KMS-11 (cell line): Measurements from ENCODE around the gene CFAP73.
A peak's percentile ranks its signal among the peaks of the same experiment; 100 is the strongest.

Experiments used
- H2AFZ ChIP-seq: fragments of 200-600 bp; sonication (generic); 2 replicates; pipeline ENCODE4 v1.6.1; 2016; ENCODE audit warnings: antibody characterized with exemption, mixed run types, low read depth
- H3K27ac ChIP-seq: fragments of 200-600 bp; sonication (generic); 2 replicates; pipeline ENCODE4 v1.6.1; 2016; ENCODE audit warnings: mild to moderate bottlenecking, mixed run types
- H3K27me3 ChIP-seq: fragments of 200-600 bp; sonication (generic); 2 replicates; pipeline ENCODE4 v1.6.1; 2017; ENCODE audit warnings: mild to moderate bottlenecking, low read depth, mixed run types, moderate library complexity; ENCODE audit not compliant: insufficient read depth
- H3K36me3 ChIP-seq: fragments of 200-600 bp; sonication (generic); 2 replicates; pipeline ENCODE4 v1.6.1; 2017; ENCODE audit warnings: mild to moderate bottlenecking, mixed run types; ENCODE audit not compliant: insufficient read depth
- H3K4me1 ChIP-seq: fragments of 200-600 bp; sonication (generic); 2 replicates; pipeline ENCODE4 v1.6.1; 2016; ENCODE audit warnings: mild to moderate bottlenecking, low read depth, mixed run types; ENCODE audit not compliant: poor library complexity, severe bottlenecking
- H3K4me2 ChIP-seq: fragments of 200-600 bp; sonication (generic); 2 replicates; pipeline ENCODE4 v1.7.0; 2016; ENCODE audit warnings: mild to moderate bottlenecking, mixed run types
- H3K4me3 ChIP-seq: fragments of 200-600 bp; sonication (generic); IDR thresholded peaks from 2 replicates; pipeline ENCODE4 v1.6.1; 2017; ENCODE audit warnings: low read depth, low read length, mixed read lengths; ENCODE audit not compliant: insufficient read depth
- H3K79me2 ChIP-seq: fragments of 200-600 bp; sonication (generic); 2 replicates; pipeline ENCODE4 v1.6.1; 2016; ENCODE audit warnings: low read depth, mixed run types; ENCODE audit not compliant: insufficient read depth
- H3K9ac ChIP-seq: fragments of 200-600 bp; sonication (generic); 2 replicates; pipeline ENCODE4 v1.6.1; 2016; ENCODE audit warnings: mild to moderate bottlenecking, mixed run types
- H4K20me1 ChIP-seq: fragments of 200-600 bp; sonication (generic); 2 replicates; pipeline ENCODE4 v1.6.1; 2016; ENCODE audit warnings: mild to moderate bottlenecking, mixed run types; ENCODE audit not compliant: insufficient read depth
- TF ChIP-seq, protein P1 (sequence below): fragments of 200-600 bp; sonication (generic); conservative IDR thresholded peaks from 2 replicates; pipeline ENCODE4 v1.6.1; 2017; ENCODE audit warnings: low read depth, mild to moderate bottlenecking, antibody characterized with exemption, low read length, moderate library complexity, mixed read lengths

CFAP73 gene

DNA sequence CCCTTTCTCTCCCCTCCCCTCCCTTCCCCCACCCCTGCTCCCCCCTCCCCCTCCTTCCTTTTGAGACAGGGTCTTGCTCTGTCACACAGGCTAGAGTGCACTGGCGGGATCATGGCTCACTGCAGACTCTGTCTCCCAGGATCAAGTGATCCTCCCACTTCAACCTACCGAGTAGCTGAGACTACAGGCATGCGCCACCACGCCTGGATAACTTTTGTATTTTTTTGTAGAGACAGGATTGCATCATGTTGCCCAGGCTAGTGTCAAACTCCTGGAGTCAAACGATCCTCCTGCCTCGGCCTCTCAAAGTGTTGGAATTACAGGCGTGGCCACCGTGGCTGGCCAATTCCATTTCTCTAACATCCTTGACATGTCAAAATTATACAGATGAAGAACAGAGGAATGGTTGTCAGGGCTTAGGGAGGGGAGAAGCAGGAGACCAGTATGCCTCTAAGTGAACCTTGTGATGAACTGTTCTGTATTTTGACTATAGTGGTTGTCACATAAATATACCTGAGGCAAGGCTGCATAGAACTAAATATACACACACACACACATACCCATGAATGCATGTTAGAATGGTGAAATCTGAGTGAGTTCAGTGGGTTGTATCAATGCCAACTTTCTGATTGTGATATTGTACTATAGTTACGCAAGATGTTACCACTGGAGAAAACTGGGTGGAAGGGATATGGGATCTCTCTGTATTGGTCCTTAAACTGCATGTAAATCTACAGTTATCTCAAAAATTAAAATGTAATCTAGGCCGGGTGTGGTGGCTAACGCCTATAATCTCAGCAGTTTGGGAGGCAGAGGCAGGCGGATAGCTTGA lies 3.6 kb upstream of the CFAP73 start:
- H3K4me3 ChIP-seq: no peak overlapping the region
- H4K20me1 ChIP-seq: no peaks in the 10 kb centered on the region
- H3K79me2 ChIP-seq: no peaks in the 10 kb centered on the region
- H3K9ac ChIP-seq: no peak overlapping the region
- no peaks in the 10 kb centered on the region for H3K4me1 ChIP-seq
- no peaks in the 10 kb centered on the region for H3K27me3 ChIP-seq
- TF ChIP-seq, protein P1, sequence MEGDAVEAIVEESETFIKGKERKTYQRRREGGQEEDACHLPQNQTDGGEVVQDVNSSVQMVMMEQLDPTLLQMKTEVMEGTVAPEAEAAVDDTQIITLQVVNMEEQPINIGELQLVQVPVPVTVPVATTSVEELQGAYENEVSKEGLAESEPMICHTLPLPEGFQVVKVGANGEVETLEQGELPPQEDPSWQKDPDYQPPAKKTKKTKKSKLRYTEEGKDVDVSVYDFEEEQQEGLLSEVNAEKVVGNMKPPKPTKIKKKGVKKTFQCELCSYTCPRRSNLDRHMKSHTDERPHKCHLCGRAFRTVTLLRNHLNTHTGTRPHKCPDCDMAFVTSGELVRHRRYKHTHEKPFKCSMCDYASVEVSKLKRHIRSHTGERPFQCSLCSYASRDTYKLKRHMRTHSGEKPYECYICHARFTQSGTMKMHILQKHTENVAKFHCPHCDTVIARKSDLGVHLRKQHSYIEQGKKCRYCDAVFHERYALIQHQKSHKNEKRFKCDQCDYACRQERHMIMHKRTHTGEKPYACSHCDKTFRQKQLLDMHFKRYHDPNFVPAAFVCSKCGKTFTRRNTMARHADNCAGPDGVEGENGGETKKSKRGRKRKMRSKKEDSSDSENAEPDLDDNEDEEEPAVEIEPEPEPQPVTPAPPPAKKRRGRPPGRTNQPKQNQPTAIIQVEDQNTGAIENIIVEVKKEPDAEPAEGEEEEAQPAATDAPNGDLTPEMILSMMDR: no peak
- no peak overlapping the region for H3K4me2 ChIP-seq
- H2AFZ ChIP-seq: no peak overlapping the region
- no peaks in the 10 kb centered on the region for H3K36me3 ChIP-seq
- H3K27ac ChIP-seq: no peak overlapping the region

DNA sequence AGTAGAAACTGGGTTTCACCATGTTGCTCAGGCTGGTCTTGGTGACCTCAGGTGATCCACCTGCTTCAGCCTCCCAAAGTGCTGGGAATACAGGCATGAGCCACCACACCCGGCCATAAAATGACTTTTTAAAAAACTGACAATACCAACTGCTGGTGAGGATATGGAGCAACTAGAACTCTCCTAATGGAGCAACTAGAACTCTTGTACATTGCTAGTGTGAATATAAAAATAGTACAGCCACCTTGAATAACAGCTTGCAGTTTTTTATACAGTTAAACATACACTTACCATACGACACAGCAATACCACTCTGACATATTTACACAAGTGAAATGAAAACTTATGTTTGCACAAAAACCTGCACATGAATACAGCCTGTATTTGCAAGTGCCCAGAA lies 2.5 kb upstream of the CFAP73 start:
- Histone ChIP-seq H3K36me3 (no peaks in the 10 kb centered on the region), H4K20me1 (no peaks in the 10 kb centered on the region), H3K9ac (no peak overlapping the region), H3K4me3 (no peak overlapping the region), H3K79me2 (no peaks in the 10 kb centered on the region), H3K4me2 (no peak overlapping the region), H2AFZ (no peak overlapping the region), H3K4me1 (no peaks in the 10 kb centered on the region), H3K27me3 (no peaks in the 10 kb centered on the region), H3K27ac (no peak overlapping the region)
- TF ChIP-seq, protein P1: no peak

DNA sequence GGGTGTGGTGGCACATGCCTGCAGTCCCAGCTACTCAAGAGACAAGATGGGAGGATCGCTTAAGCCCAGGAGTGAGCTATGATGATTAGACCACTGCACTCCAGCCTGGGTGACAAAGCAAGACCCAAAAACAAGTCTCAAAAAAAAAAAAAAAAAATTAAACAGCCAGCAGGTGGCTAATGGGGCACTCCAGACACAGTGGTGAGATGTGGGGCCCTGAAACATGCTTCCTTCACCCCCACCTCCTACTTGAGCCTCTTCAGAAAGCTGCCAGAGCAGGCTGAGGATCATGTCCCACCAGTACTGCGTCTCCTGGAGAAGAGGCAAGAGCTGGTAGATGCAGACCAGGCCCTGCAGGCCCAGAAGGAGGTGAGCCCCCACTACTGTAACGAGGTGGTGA lies 2.1 kb downstream of the CFAP73 start:
- Histone ChIP-seq H3K4me3 (no peak overlapping the region), H3K4me1 (peaks cover 5% of the 10 kb centered on the region), H3K79me2 (no peaks in the 10 kb centered on the region), H3K27me3 (no peaks in the 10 kb centered on the region), H4K20me1 (no peaks in the 10 kb centered on the region), H3K9ac (no peak overlapping the region), H3K36me3 (no peaks in the 10 kb centered on the region), H3K27ac (no peak overlapping the region), H3K4me2 (no peak overlapping the region), H2AFZ (no peak overlapping the region)
- TF ChIP-seq, protein P1: 0 out of 2 replicates have a peak, but pooled peaks have one; percentile 12

DNA sequence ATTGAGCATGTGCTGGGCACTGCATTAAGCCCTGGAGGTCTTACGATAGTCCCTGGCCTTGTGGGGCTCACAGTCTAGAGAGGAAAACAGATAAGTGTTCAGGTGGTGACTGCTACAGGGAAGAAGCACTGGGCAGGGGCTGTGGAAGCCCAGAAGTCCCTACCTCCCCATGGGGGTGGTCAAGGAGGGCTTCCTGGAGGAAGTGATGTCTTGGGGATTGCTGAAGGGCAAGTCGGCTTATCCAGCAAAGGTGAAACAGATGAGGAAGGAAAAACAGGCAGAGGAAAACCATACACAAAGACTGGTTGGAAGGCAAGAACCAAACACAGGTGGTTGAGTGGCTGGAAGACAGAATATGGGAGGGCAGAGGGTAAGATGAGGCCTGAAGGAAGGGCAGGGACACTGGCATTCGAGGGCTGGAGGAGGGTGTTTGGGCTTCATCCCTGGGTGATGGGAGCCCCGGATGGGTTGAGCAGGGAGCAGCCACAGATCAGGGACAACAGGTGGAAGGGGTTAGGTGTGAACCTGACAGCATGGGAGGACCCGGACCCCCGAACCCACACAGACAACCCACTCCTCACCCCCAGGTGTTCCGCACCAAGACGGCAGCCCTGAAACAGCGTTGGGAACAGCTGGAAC lies 2.8 kb downstream of the CFAP73 start:
- Histone ChIP-seq H3K36me3 (no peaks in the 10 kb centered on the region), H2AFZ (no peak overlapping the region), H3K4me3 (no peak overlapping the region), H3K27ac (no peak overlapping the region), H3K9ac (no peak overlapping the region), H3K79me2 (no peaks in the 10 kb centered on the region), H3K4me2 (no peak overlapping the region), H3K4me1 (peaks cover 5% of the 10 kb centered on the region), H4K20me1 (no peaks in the 10 kb centered on the region), H3K27me3 (no peaks in the 10 kb centered on the region)
- TF ChIP-seq, protein P1: no peak
